Psoas muscle (tissue), 8 donors: ENCODE measurements around the gene WDR44. TPM values are rescaled to one million over a fixed set of nuclear protein-coding genes. Genes with fewer than 3 reads are reported as not detected.

Experiments
- ATAC-seq, 4 donors: fragments of 200-7000 bp; cut with Tn5 transposase; one replicate each; pipeline ENCODE4 v1.9.1; 2020; ENCODE audit warnings: moderate library complexity in 3 of 4, mild to moderate bottlenecking in 2 of 4
- DNase-seq, 2 donors: peaks; one replicate each; pipeline ENCODE4 v3.0.0-alpha.2; 2020
- H3K27ac ChIP-seq: fragments of 200-600 bp; one replicate; pipeline ENCODE4 v1.8.0; 2022
- H3K27me3 ChIP-seq, 3 donors: fragments of 200-600 bp in 1 of 3; one replicate each; pipeline versions ENCODE4 v1.6.1 to v1.8.0; 2013 to 2022; ENCODE audit warnings: low read length in 2 of 3, mild to moderate bottlenecking in 2 of 3, moderate library complexity in 1 of 3; ENCODE audit not compliant: insufficient read depth in 3 of 3
- H3K36me3 ChIP-seq, 2 donors: fragments of 200-600 bp in 1 of 2; one replicate each; pipeline versions ENCODE4 v1.6.1 to v1.8.0; 2013 to 2022; ENCODE audit warnings: low read depth in 1 of 2, mild to moderate bottlenecking in 1 of 2, moderate library complexity in 1 of 2; ENCODE audit not compliant: insufficient read depth in 1 of 2
- H3K4me1 ChIP-seq: fragments of 200-600 bp; one replicate; pipeline ENCODE4 v1.8.0; 2022
- H3K4me3 ChIP-seq: fragments of 200-600 bp; one replicate; pipeline ENCODE4 v1.8.0; 2022; ENCODE audit warnings: mild to moderate bottlenecking
- H3K9me3 ChIP-seq: fragments of 200-600 bp; one replicate; pipeline ENCODE4 v1.8.0; 2022
- CTCF ChIP-seq: fragments of 200-600 bp; IDR thresholded peaks from one replicate; pipeline ENCODE4 v1.8.0; 2022; ENCODE audit warnings: antibody characterized with exemption
- WGBS, 3 donors: extraction: QIAGEN DNeasy Blood & Tissue Kit; methylation state at CpG; one replicate each; pipeline versions ENCODE4 v1.1.6 to v1.1.7; 2013; 5-methylcytosine and 5-hydroxymethylcytosine counted together
- intact Hi-C, 2 donors: fragments of 100-400 bp; cut with DNase I; formaldehyde crosslinking; loops; one replicate each; pipeline versions ENCODE4 v1.11.0 to v1.14.2; 2022
- polyA plus RNA-seq, 3 donors: library from polyadenylated mRNA; stranded (reverse); fragments of 200-250 nt; gene quantifications; one replicate each; pipeline ENCODE4 v1.2.3, GENCODE V29; 2013
- total RNA-seq, 4 donors: library from RNA; stranded (reverse); fragmentation: NEBNext Ultra II Directional in 2 of 4; extraction: Animal tissue kit (Norgen Biotek cat#: 25700) in 2 of 4; gene quantifications; one replicate each; pipeline versions ENCODE4 v1.2.1 to v1.2.4, GENCODE V29; 2021 to 2023
- donor health status: healthy with polysubstance abuse.
- donor health status: DM: no; HTN: no; CAD: no; lungs with moderate emphysema.
- donor health status: Bipolar disorder and iron deficiency.
- donor health status: healthy.
- donor health status: DM: yes; HTN: yes; CAD: no.
- donor health status: DM: no; HTN: no; CAD: no.
- donor health status: DM: no; HTN: no; CAD: no.
- donor health status: DM: yes; HTN: yes; CAD: no.

The WDR44 gene
- total and polyA plus RNA-seq, 7 donors = 4.4 to 13.1 (median 9.6) TPM

DNA sequence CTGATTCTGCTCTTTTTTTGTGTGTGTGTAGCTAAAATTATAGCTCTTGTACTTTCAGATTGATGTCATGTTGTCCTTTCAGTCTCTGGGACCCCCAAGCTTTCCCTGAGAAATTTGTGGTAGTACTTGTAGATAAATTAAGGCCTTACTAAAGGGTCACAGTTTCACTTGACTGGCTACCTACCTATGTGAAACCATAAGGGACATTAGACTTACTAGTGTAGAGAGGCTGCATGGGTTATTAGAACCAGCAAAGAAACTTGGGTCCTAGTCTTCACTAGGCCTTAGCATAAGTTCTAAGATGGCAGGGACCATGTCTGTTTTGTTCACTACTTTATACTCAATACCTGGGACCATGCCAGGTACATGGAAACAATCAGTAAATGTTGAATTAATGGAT lies 21.4 kb downstream of the WDR44 start:
- no peaks in the 10 kb centered on the region for H3K9me3 ChIP-seq
- intact Hi-C loops = no loop called here
- no peak for ATAC-seq
- DNase-seq = no peak
- H3K4me1 ChIP-seq = no peaks in the 10 kb centered on the region
- H3K27ac ChIP-seq = no peak overlapping the region
- H3K27me3 ChIP-seq = no peaks in the 10 kb centered on the region
- TF ChIP-seq CTCF = no peak
- H3K36me3 ChIP-seq = no peaks in the 10 kb centered on the region
- H3K4me3 ChIP-seq = no peak overlapping the region

DNA sequence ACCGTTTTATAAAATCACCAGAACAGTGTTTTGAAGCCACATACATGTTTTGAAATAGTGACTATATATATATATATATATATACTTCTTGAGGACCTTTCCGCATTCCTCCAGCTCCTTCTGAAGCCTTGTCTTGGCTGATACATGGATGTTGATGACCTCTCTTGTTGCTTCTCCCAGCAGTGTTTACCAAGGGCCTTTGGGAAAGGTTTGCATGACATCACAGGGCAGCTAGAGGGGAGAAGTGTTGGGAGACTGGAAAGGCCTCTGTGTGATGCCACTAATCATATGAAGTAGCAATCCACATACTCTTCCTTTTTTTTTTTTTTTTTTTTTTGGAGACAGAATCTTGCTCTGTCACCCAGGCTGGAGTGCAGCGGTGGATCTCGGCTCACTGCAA lies 22.5 kb downstream of the WDR44 start:
- DNase-seq = no peak
- Histone ChIP-seq H3K4me1 (no peaks in the 10 kb centered on the region), H3K4me3 (no peak overlapping the region), H3K27ac (no peak overlapping the region), H3K27me3 (no peaks in the 10 kb centered on the region), H3K36me3 (no peaks in the 10 kb centered on the region), H3K9me3 (no peaks in the 10 kb centered on the region)
- intact Hi-C loops = no loop called here
- WGBS, 3 donors = 88 to 95% (median 92%) methylated on average over 4 of the region's 4 CpGs
- TF ChIP-seq CTCF = no peak
- ATAC-seq = no peak

GRCh38 chrX:118370921-118371624 lies 25.2 kb downstream of the WDR44 start:
- Histone ChIP-seq H3K9me3 (no peaks in the 10 kb centered on the region), H3K36me3 (no peaks in the 10 kb centered on the region), H3K4me1 (no peaks in the 10 kb centered on the region), H3K4me3 (no peak overlapping the region), H3K27me3 (no peaks in the 10 kb centered on the region), H3K27ac (no peak overlapping the region)
- no peak for TF ChIP-seq CTCF
- DNase-seq (no peak), ATAC-seq (no peak)
- intact Hi-C loops = no loop called here
- WGBS, 3 donors = 78 to 96% (median 94%) methylated on average over 2 of the region's 2 CpGs

DNA sequence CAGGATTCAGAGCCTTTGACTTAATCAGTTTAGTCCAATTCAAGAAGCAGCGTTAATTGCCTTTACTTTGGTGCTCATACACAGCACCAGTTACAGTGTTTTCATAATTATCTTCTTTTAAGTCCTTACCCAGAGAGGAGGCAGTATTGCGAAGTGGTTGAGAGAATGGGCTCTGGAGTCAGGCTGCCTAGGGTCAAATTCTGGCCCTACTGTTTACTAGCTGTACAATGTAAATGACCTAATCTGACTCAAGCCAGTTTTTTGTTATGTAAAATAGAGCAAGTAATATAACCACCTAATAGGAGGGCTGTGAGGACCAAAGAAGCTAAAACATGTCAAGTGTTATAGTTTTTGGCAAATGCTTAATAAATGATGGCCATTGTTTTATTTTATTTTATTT lies 27.6 kb downstream of the WDR44 start:
- no peak for ATAC-seq
- WGBS, 3 donors = 68 to 76% (median 74%) methylated on average over 2 of the region's 2 CpGs
- H3K36me3 ChIP-seq = no peaks in the 10 kb centered on the region
- no peaks in the 10 kb centered on the region for H3K9me3 ChIP-seq
- intact Hi-C loops = no loop called here
- no peak overlapping the region for H3K27ac ChIP-seq
- TF ChIP-seq CTCF = no peak
- H3K4me1 ChIP-seq = no peaks in the 10 kb centered on the region
- H3K27me3 ChIP-seq = no peaks in the 10 kb centered on the region
- H3K4me3 ChIP-seq = no peak overlapping the region
- no peak for DNase-seq

GRCh38 chrX:118383120-118383519 lies 37.2 kb downstream of the WDR44 start:
- Histone ChIP-seq H3K9me3 (no peaks in the 10 kb centered on the region), H3K27me3 (no peaks in the 10 kb centered on the region), H3K4me1 (no peaks in the 10 kb centered on the region), H3K4me3 (no peak overlapping the region), H3K36me3 (peaks cover 0 to 4% of the 10 kb centered on the region in 2 donors), H3K27ac (no peak overlapping the region)
- DNase-seq = no peak
- intact Hi-C loops = no loop called here
- WGBS, 3 donors = 53 to 79% (median 71%) methylated on average over 3 of the region's 3 CpGs
- no peak for TF ChIP-seq CTCF
- ATAC-seq = no peak
